Gastrocnemius medialis (tissue), 4 donors: ENCODE data around the gene SORCS1.

Experiments
- CTCF ChIP-seq, 5 experiments: fragments of 450-650 bp in 3 of 5; fragments of 200-600 bp in 2 of 5; sonication (generic) in 2 of 5; IDR thresholded peaks in 4 of 5; conservative IDR thresholded peaks in 1 of 5; 1 replicate in 4 of 5; 2 replicates in 1 of 5; pipeline ENCODE4 v1.5.1; 2016 to 2019; ENCODE audit warnings: antibody characterized with exemption in 5 of 5, mild to moderate bottlenecking in 3 of 5, moderate library complexity in 3 of 5
- POLR2A ChIP-seq, 2 donors: fragments of 450-650 bp; IDR thresholded peaks; one replicate each; pipeline ENCODE4 v1.6.1; 2017; ENCODE audit warnings: antibody characterized with exemption in 2 of 2, mild to moderate bottlenecking in 2 of 2, moderate library complexity in 2 of 2

- TF ChIP-seq CTCF (IDR thresholded peaks at IDR 0.05 in 4 of 5, conservative IDR thresholded peaks at IDR 0.05 in 1 of 5) = no peak
- TF ChIP-seq POLR2A (IDR thresholded peaks at IDR 0.05) = no peak
These were observed 145.4 kb downstream of the SORCS1 start for GRCh38 chr10:107019154-107019553.
